ENCODE results near the gene GHDC.

- TF ChIP-seq YY1 (IDR thresholded peaks at IDR 0.05; ENCODE audit: low read depth) (no peak), USF1 (IDR thresholded peaks at IDR 0.05) (no peak), CEBPB (IDR thresholded peaks at IDR 0.05) (no peak), EP300 (IDR thresholded peaks at IDR 0.05; ENCODE audit: borderline replicate concordance) (no peak), RAD21 (IDR thresholded peaks at IDR 0.05; ENCODE audit: low read depth) (no peak), TAF1 (IDR thresholded peaks at IDR 0.05; ENCODE audit: low read depth) (no peak), FOXM1 (IDR thresholded peaks at IDR 0.05; ENCODE audit: borderline replicate concordance, low read depth) (no peak), REST (IDR thresholded peaks at IDR 0.05; ENCODE audit: low read depth) (no peak), ZBTB7A (IDR thresholded peaks at IDR 0.05; ENCODE audit: low read depth) (no peak), CREB1 (IDR thresholded peaks at IDR 0.05; ENCODE audit: low read depth) (no peak), EGR1 (IDR thresholded peaks at IDR 0.05) (no peak), TEAD4 (IDR thresholded peaks at IDR 0.05) (no peak), TCF12 (IDR thresholded peaks at IDR 0.05; ENCODE audit: low read depth) (no peak), NFIC (IDR thresholded peaks at IDR 0.05) (no peak)
Measured at GRCh38 chr17:42200706-42201457, 6.6 kb upstream of the GHDC start.

All from Ishikawa (cell line).